ENCODE data around the gene RPS6KB2. TPM values are rescaled to one million over a fixed set of nuclear protein-coding genes. Genes with fewer than 3 reads are reported as not detected.

Gene RPS6KB2
- total and polyA plus RNA-seq, 2 experiments from 2014 or later = 65.0 to 105 TPM

DNA sequence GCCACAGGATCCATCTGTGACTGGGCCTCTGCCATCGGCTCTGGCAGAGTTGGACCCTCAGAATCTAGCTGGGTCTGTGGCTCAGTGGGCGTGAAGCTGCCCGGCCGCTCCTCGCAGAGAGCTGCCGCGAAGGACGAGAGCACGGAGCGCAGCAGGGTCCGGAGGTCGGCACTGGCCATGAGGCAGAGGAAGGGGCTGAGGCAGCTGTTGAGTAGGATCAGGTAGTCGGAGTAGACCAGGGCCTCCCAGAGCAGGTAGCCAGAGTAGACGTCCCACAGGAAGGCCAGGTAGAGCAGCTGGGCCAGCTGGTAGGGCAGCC lies 23.3 kb downstream of the RPS6KB2 start:
- 96% methylated on average over 14 of the region's 14 CpGs for WGBS (ENCODE audit: low lambda C conversion rate, missing lambda C conversion rate)
- H2AFZ ChIP-seq = no peak overlapping the region
- no peaks in the 10 kb centered on the region for H3K27me3 ChIP-seq
- DNase-seq (ENCODE audit: low spot score) = no peak
- H3K4me2 ChIP-seq = no peak overlapping the region
- no peaks in the 10 kb centered on the region for H3K9me2 ChIP-seq (replicated peaks; ENCODE audit: insufficient read depth)
- H3K4me3 ChIP-seq = no peak overlapping the region
- no peaks in the 10 kb centered on the region for H3K36me3 ChIP-seq (replicated peaks; ENCODE audit: insufficient read depth, low read depth)
- TF ChIP-seq EZH2 (IDR thresholded peaks at IDR 0.05; ENCODE audit: borderline replicate concordance) (no peak), CTCF (IDR thresholded peaks at IDR 0.05; ENCODE audit: poor library complexity) (no peak), EZH2phosphoT487 (IDR thresholded peaks at IDR 0.05; ENCODE audit: low read depth, severe bottlenecking, unreplicated experiment) (no peak)
- H4K20me1 ChIP-seq (ENCODE audit: insufficient read depth, poor library complexity, severe bottlenecking) = no peaks in the 10 kb centered on the region
- no peaks in the 10 kb centered on the region for H3K4me1 ChIP-seq (ENCODE audit: insufficient read depth)
- H3K79me2 ChIP-seq = no peaks in the 10 kb centered on the region
- no peaks in the 10 kb centered on the region for H3K9me3 ChIP-seq (ENCODE audit: low read depth)
- H3K27ac ChIP-seq = no peak overlapping the region

- Histone ChIP-seq H3K36me3 (replicated peaks; ENCODE audit: insufficient read depth, low read depth) (no peaks in the 10 kb centered on the region), H3K4me3 (no peak within 1 kb of the TSS), H3K79me2 (no peaks in the 10 kb centered on the region), H3K4me1 (ENCODE audit: insufficient read depth) (no peaks in the 10 kb centered on the region), H3K27me3 (no peaks in the 10 kb centered on the region), H3K9me3 (ENCODE audit: low read depth) (no peaks in the 10 kb centered on the region), H4K20me1 (ENCODE audit: insufficient read depth, poor library complexity, severe bottlenecking) (no peaks in the 10 kb centered on the region), H3K27ac (no peak within 1 kb of the TSS), H3K9me2 (replicated peaks; ENCODE audit: insufficient read depth) (no peaks in the 10 kb centered on the region), H2AFZ (no peak within 1 kb of the TSS), H3K4me2 (no peak within 1 kb of the TSS)
- TF ChIP-seq CTCF (IDR thresholded peaks at IDR 0.05; ENCODE audit: poor library complexity) (no peak), EZH2phosphoT487 (IDR thresholded peaks at IDR 0.05; ENCODE audit: low read depth, severe bottlenecking, unreplicated experiment) (no peak), EZH2 (IDR thresholded peaks at IDR 0.05; ENCODE audit: borderline replicate concordance) (no peak)
- 94% methylated on average over 31 of the region's 33 CpGs for WGBS (ENCODE audit: low lambda C conversion rate, missing lambda C conversion rate)
- DNase-seq (ENCODE audit: low spot score) = no peak
Observed at GRCh38 chr11:67452141-67452952, 24.1 kb downstream of the RPS6KB2 start, which contains the start of gene GPR152. TSS of gene GPR152 (minus strand) at chr11:67452729. CDS start at chr11:67452724, 5 bp downstream.

- TF ChIP-seq EZH2phosphoT487 (IDR thresholded peaks at IDR 0.05; ENCODE audit: low read depth, severe bottlenecking, unreplicated experiment) (no peak), EZH2 (IDR thresholded peaks at IDR 0.05; ENCODE audit: borderline replicate concordance) (no peak), CTCF (IDR thresholded peaks at IDR 0.05; ENCODE audit: poor library complexity) (no peak)
- Histone ChIP-seq H3K9me2 (replicated peaks; ENCODE audit: insufficient read depth) (no peaks in the 10 kb centered on the region), H3K9me3 (ENCODE audit: low read depth) (no peaks in the 10 kb centered on the region), H3K4me2 (no peak overlapping the region), H3K4me1 (ENCODE audit: insufficient read depth) (no peaks in the 10 kb centered on the region), H3K4me3 (no peak overlapping the region), H3K27me3 (no peaks in the 10 kb centered on the region), H3K36me3 (replicated peaks; ENCODE audit: insufficient read depth, low read depth) (no peaks in the 10 kb centered on the region), H4K20me1 (ENCODE audit: insufficient read depth, poor library complexity, severe bottlenecking) (no peaks in the 10 kb centered on the region), H3K79me2 (no peaks in the 10 kb centered on the region), H3K27ac (no peak overlapping the region), H2AFZ (no peak overlapping the region)
- DNase-seq (ENCODE audit: low spot score) = no peak
- WGBS (ENCODE audit: low lambda C conversion rate, missing lambda C conversion rate) = 95% methylated on average over 20 of the region's 21 CpGs
Observed at GRCh38 chr11:67453816-67454732, 25.8 kb downstream of the RPS6KB2 start.
